Gastrocnemius medialis (tissue), 4 donors: ENCODE measurements around the gene PPP1CA. TPM values are rescaled to one million over a fixed set of nuclear protein-coding genes. Genes with fewer than 3 reads are reported as not detected.

Source experiments
- ATAC-seq, 2 donors: fragments of 150-250 bp; one replicate each; pipeline ENCODE4 v1.9.1; 2016
- DNase-seq, 2 donors: peaks; one replicate each; pipeline ENCODE4 v3.0.0-alpha.2; 2019
- H3K27ac ChIP-seq, 4 donors: fragments of 200-600 bp; sonication (generic); 1 replicate in 1 of 4; 2 replicates in 3 of 4; pipeline ENCODE4 v1.5.1; 2016 to 2018; ENCODE audit warnings: mild to moderate bottlenecking in 2 of 4, moderate library complexity in 1 of 4
- H3K27me3 ChIP-seq, 3 donors: fragments of 200-600 bp; sonication (generic) in 2 of 3; 1 replicate in 1 of 3; 2 replicates in 2 of 3; pipeline versions ENCODE4 v1.5.1 to v1.6.0; 2016 to 2019; ENCODE audit warnings: mild to moderate bottlenecking in 1 of 3, moderate library complexity in 1 of 3
- H3K36me3 ChIP-seq, 2 donors: fragments of 200-600 bp; sonication (generic) in 1 of 2; one replicate each; pipeline ENCODE4 v1.5.1; 2017 to 2018
- H3K4me1 ChIP-seq, 2 donors: fragments of 200-600 bp; sonication (generic) in 1 of 2; one replicate each; pipeline ENCODE4 v1.5.1; 2016 to 2017; ENCODE audit warnings: mild to moderate bottlenecking in 2 of 2
- H3K4me3 ChIP-seq, 4 donors: fragments of 200-600 bp; sonication (generic) in 3 of 4; 1 replicate in 1 of 4; 2 replicates in 3 of 4; pipeline ENCODE4 v1.5.1; 2016 to 2019; ENCODE audit warnings: mild to moderate bottlenecking in 2 of 4
- H3K9me3 ChIP-seq, 3 donors: fragments of 200-600 bp; sonication (generic) in 2 of 3; 1 replicate in 1 of 3; 2 replicates in 2 of 3; pipeline ENCODE4 v1.5.1; 2016 to 2019
- CTCF ChIP-seq, 5 experiments: fragments of 450-650 bp in 3 of 5; fragments of 200-600 bp in 2 of 5; sonication (generic) in 2 of 5; IDR thresholded peaks in 4 of 5; conservative IDR thresholded peaks in 1 of 5; 1 replicate in 4 of 5; 2 replicates in 1 of 5; pipeline ENCODE4 v1.5.1; 2016 to 2019; ENCODE audit warnings: antibody characterized with exemption in 5 of 5, mild to moderate bottlenecking in 3 of 5, moderate library complexity in 3 of 5
- POLR2A ChIP-seq, 2 donors: fragments of 450-650 bp; IDR thresholded peaks; one replicate each; pipeline ENCODE4 v1.6.1; 2017; ENCODE audit warnings: antibody characterized with exemption in 2 of 2, mild to moderate bottlenecking in 2 of 2, moderate library complexity in 2 of 2
- in situ Hi-C, 4 donors: fragments of 200-750 bp; cut with MboI; loops; one replicate each; pipeline versions ENCODE4 v1.15.0 to v1.8.0; 2017; ENCODE audit warnings: low sequenced_read_pairs in 4 of 4
- intact Hi-C: fragments of 100-400 bp; cut with DNase I; formaldehyde crosslinking; loops from one replicate; pipeline ENCODE4 v1.15.1; 2023; ENCODE audit warnings: low total_unique reads
- total RNA-seq, 4 donors: library from RNA; depleted of rRNA; stranded (reverse); fragments of >200 nt; gene quantifications; one replicate each; pipeline versions ENCODE4 v1.1.0 to v1.2.3, GENCODE V29; 2016

PPP1CA gene
- total RNA-seq, 4 donors from 2014 or later = 78.4 to 193 (median 124) TPM

- H3K36me3 ChIP-seq = no peaks in the 10 kb centered on the region
- peaks cover 0 to under 1% of the 10 kb centered on the region in 2 donors for H3K4me1 ChIP-seq
- H3K27ac ChIP-seq = no peak overlapping the region
- H3K27me3 ChIP-seq = peaks cover 17 to 31% (median 25%) of the 10 kb centered on the region in 3 donors
- TF ChIP-seq POLR2A (IDR thresholded peaks at IDR 0.05) (no peak), CTCF (IDR thresholded peaks at IDR 0.05 in 4 of 5, conservative IDR thresholded peaks at IDR 0.05 in 1 of 5) (no peak)
- in situ Hi-C loops (no loop called here), intact Hi-C loops (no loop called here)
- H3K9me3 ChIP-seq = no peaks in the 10 kb centered on the region
- no peak overlapping the region for H3K4me3 ChIP-seq
- DNase-seq (no peak), ATAC-seq (no peak)
Measured at GRCh38 chr11:67409781-67410368, 8.2 kb upstream of the PPP1CA start.

DNA sequence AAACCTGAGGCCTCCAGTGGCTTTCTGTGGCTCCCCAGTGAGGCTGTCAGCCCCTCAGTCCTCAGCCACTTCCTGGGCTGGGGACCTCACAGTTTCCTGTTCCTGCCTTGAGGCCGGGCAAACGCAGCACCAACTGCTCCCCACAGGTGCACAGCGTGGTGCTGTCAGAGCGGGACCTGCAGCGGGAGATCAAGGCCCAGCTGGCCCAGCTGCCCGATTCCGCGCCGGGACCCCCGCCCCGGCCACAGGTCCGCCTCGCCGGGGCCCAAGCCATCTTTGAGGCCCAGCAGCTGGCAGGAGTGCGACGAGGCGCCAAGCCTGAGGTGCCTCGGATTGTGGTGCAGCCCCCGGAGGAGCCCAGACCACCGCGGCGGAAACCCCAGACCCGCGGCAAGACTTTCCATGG lies 7.6 kb upstream of the PPP1CA start:
- no peak for ATAC-seq

DNA sequence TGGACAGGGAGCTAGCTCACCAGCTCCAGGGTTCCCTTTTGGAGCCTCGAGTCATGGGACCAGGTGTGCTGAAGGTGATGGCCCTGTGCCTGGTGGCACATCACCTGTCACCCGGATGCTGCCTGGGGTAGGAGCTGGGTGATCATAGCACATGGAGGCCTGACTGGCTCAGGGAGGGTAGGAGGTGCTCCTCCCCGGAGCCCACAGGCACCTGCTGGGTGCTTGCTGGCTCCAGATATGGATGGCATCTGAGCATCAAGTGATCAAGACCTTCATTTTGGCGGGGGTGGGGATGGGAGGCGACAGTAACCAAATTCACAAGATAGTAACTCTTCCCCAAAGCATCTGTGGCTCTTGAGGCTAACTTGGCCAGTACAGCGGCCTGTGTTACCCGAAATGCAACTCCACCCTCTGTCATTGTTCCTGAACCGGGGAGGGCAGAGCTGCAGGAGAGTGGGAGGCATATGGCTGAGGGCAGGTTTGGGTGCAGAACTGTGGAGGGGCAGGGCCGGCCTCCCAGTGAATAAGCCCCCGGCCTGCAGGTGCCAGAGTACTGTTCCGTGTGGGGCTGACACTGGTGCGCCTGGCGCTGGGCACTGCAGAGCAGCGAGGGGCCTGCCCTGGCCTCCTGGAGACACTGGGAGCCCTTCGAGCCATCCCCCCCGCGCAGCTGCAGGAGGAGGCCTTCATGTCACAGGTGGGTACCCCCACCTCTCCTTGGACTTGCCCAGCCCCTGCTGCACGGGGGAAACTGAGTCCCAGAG lies 7.0 kb upstream of the PPP1CA start:
- Histone ChIP-seq H3K36me3 (no peaks in the 10 kb centered on the region), H3K27ac (no peak overlapping the region), H3K4me1 (no peaks in the 10 kb centered on the region), H3K4me3 (no peak overlapping the region), H3K9me3 (no peaks in the 10 kb centered on the region), H3K27me3 (peaks cover 17 to 31% (median 25%) of the 10 kb centered on the region in 3 donors)
- in situ Hi-C loops (no loop called here), intact Hi-C loops (no loop called here)
- no peak for DNase-seq
- TF ChIP-seq POLR2A (IDR thresholded peaks at IDR 0.05) (no peak), CTCF (IDR thresholded peaks at IDR 0.05 in 4 of 5, conservative IDR thresholded peaks at IDR 0.05 in 1 of 5) (no peak)
- ATAC-seq = no peak

More for the DNA sequence above, 7.6 kb upstream of the PPP1CA start:
- intact Hi-C loops (no loop called here), in situ Hi-C loops (no loop called here)
- H3K9me3 ChIP-seq = no peaks in the 10 kb centered on the region
- TF ChIP-seq CTCF (IDR thresholded peaks at IDR 0.05 in 4 of 5, conservative IDR thresholded peaks at IDR 0.05 in 1 of 5) (no peak), POLR2A (IDR thresholded peaks at IDR 0.05) (no peak)
- H3K27ac ChIP-seq = no peak overlapping the region
- DNase-seq = no peak
- peaks cover 17 to 31% (median 25%) of the 10 kb centered on the region in 3 donors for H3K27me3 ChIP-seq
- H3K36me3 ChIP-seq = no peaks in the 10 kb centered on the region
- no peaks in the 10 kb centered on the region for H3K4me1 ChIP-seq
- no peak overlapping the region for H3K4me3 ChIP-seq

DNA sequence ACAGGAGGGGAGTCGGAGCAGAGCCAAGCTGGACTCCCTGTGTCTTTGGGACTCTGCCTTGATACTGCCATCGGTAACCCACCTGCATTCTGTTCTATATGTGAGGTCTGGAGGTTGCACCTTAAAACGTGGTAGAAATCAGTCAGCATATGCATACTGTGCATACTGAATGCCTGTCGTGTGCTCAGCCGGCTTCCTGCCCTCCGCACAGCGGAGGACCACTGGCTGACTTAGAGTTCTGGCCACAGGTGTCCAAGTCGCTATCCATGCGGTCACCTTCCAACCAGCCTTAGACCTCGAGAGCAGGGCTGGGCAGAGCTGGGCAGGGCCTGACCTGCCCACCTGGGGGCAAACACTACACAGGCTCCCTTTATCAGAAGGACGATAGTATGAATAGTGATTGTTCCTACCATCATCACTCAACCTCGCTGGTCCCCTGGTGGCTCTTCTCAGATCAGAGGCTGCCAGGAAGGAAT lies 6.1 kb upstream of the PPP1CA start:
- ATAC-seq = no peak
- in situ Hi-C loops (no loop called here), intact Hi-C loops (no loop called here)
- H3K36me3 ChIP-seq = no peaks in the 10 kb centered on the region
- no peaks in the 10 kb centered on the region for H3K4me1 ChIP-seq
- H3K4me3 ChIP-seq = no peak overlapping the region
- H3K27ac ChIP-seq = no peak overlapping the region
- H3K27me3 ChIP-seq = peaks cover 17 to 31% (median 25%) of the 10 kb centered on the region in 3 donors
- TF ChIP-seq CTCF (IDR thresholded peaks at IDR 0.05 in 4 of 5, conservative IDR thresholded peaks at IDR 0.05 in 1 of 5) = no peak
- no peak for TF ChIP-seq POLR2A (IDR thresholded peaks at IDR 0.05)
- H3K9me3 ChIP-seq = no peaks in the 10 kb centered on the region
- no peak for DNase-seq
